DND-41 (cell line): ENCODE data around the gene CPN2.

ENCODE experiments used
- ATAC-seq: fragments of 200-7000 bp; cut with Tn5 transposase; 3 replicates; pipeline ENCODE4 v1.9.1; 2021; ENCODE audit warnings: low read depth; ENCODE audit not compliant: insufficient read depth
- DNase-seq: peaks from one replicate; pipeline ENCODE4 v3.0.0-alpha.2; 2020
- H2AFZ ChIP-seq: 2 replicates; pipeline ENCODE4 v1.6.0; 2012; ENCODE audit warnings: low read depth, low read length
- H3K27ac ChIP-seq: 2 replicates; pipeline ENCODE4 v1.5.1; 2012; ENCODE audit warnings: low read length, inconsistent platforms
- H3K27me3 ChIP-seq: fragments of 200-600 bp; sonication (generic); 2 replicates; pipeline ENCODE4 v1.6.0; 2012; ENCODE audit warnings: low read length, mild to moderate bottlenecking, inconsistent platforms; ENCODE audit not compliant: insufficient read depth, poor library complexity
- H3K36me3 ChIP-seq: 2 replicates; pipeline ENCODE4 v1.5.1; 2012; ENCODE audit warnings: low read length, inconsistent platforms; ENCODE audit not compliant: insufficient read depth
- H3K4me1 ChIP-seq: 2 replicates; pipeline ENCODE4 v1.5.1; 2012; ENCODE audit warnings: mild to moderate bottlenecking, low read length; ENCODE audit not compliant: insufficient read depth
- H3K4me2 ChIP-seq: 2 replicates; pipeline ENCODE4 v1.6.0; 2012; ENCODE audit warnings: mild to moderate bottlenecking, moderate library complexity, low read length, inconsistent platforms; ENCODE audit not compliant: insufficient read depth
- H3K4me3 ChIP-seq, 2 experiments: fragments of 200-600 bp in 1 of 2; shearing (Covaris generic) in 1 of 2; 2 replicates each; pipeline ENCODE4 v1.5.1; 2012 to 2016; ENCODE audit warnings: inconsistent platforms in 2 of 2, low read length in 2 of 2, mild to moderate bottlenecking in 2 of 2, low read depth in 1 of 2, moderate library complexity in 1 of 2
- H3K79me2 ChIP-seq: 2 replicates; pipeline ENCODE4 v1.6.0; 2012; ENCODE audit warnings: low read length, inconsistent platforms; ENCODE audit not compliant: insufficient read depth
- H3K9ac ChIP-seq: 2 replicates; pipeline ENCODE4 v1.6.0; 2012; ENCODE audit warnings: low read depth, mild to moderate bottlenecking, inconsistent platforms, low read length, moderate library complexity
- H3K9me3 ChIP-seq: 2 replicates; pipeline ENCODE4 v1.5.1; 2012; ENCODE audit warnings: low read length, moderate library complexity, mild to moderate bottlenecking, inconsistent platforms; ENCODE audit not compliant: insufficient read depth, severe bottlenecking
- H4K20me1 ChIP-seq: 2 replicates; pipeline ENCODE4 v1.6.0; 2012; ENCODE audit warnings: low read length; ENCODE audit not compliant: insufficient read depth
- CTCF ChIP-seq: IDR thresholded peaks from 2 replicates; pipeline ENCODE4 v1.5.1; 2012; ENCODE audit warnings: borderline replicate concordance, low read length, moderate library complexity, mild to moderate bottlenecking; ENCODE audit not compliant: poor library complexity, severe bottlenecking; ENCODE audit errors: extremely low read depth
- EZH2 ChIP-seq: IDR thresholded peaks from 3 replicates; pipeline ENCODE4 v1.6.1; 2012; ENCODE audit warnings: borderline replicate concordance, low read depth, mild to moderate bottlenecking, moderate library complexity, low read length, inconsistent platforms; ENCODE audit not compliant: severe bottlenecking

CPN2 gene

GRCh38 chr3:194306771-194307640 is 44.1 kb downstream of the CPN2 start:
- TF ChIP-seq EZH2 (no peak), CTCF (no peak)
- no peak overlapping the region for H2AFZ ChIP-seq
- H3K4me1 ChIP-seq: peaks cover 77% of the 10 kb centered on the region
- H3K4me2 ChIP-seq: peak overlapping the region; percentile 55
- H3K79me2 ChIP-seq: no peaks in the 10 kb centered on the region
- no peaks in the 10 kb centered on the region for H4K20me1 ChIP-seq
- DNase-seq (peak; percentile 49), ATAC-seq (no peak)
- peaks cover 22% of the 10 kb centered on the region for H3K9me3 ChIP-seq
- H3K27ac ChIP-seq: peak overlapping the region; percentile 96
- peak overlapping the region; percentile 44 for H3K9ac ChIP-seq
- H3K4me3 ChIP-seq: peak overlapping the region in 1 of 2 experiments; percentile 16; a peak in 2 of 4 replicates
- no peaks in the 10 kb centered on the region for H3K27me3 ChIP-seq
- no peaks in the 10 kb centered on the region for H3K36me3 ChIP-seq

- Histone ChIP-seq H3K27me3 (no peaks in the 10 kb centered on the region), H3K9me3 (peaks cover 22% of the 10 kb centered on the region), H3K36me3 (no peaks in the 10 kb centered on the region), H3K9ac (peak overlapping the region; percentile 58), H3K4me2 (peak overlapping the region; percentile 48), H3K4me3 (peak overlapping the region in 1 of 2 experiments; percentile 25; a peak in 1 of 4 replicates), H2AFZ (no peak overlapping the region), H4K20me1 (no peaks in the 10 kb centered on the region), H3K79me2 (no peaks in the 10 kb centered on the region), H3K4me1 (peaks cover 78% of the 10 kb centered on the region), H3K27ac (peak overlapping the region; percentile 96)
- ATAC-seq: peak; percentile 82
- TF ChIP-seq CTCF (no peak), EZH2 (no peak)
- DNase-seq: peak; percentile 98
Observed at GRCh38 chr3:194306109-194306686, 44.9 kb downstream of the CPN2 start.

GRCh38 chr3:194305356-194306108 is 45.6 kb downstream of the CPN2 start:
- H3K27ac ChIP-seq: peak overlapping the region; percentile 96
- H2AFZ ChIP-seq: no peak overlapping the region
- peak overlapping the region in 1 of 2 experiments; percentile 25; a peak in 1 of 4 replicates for H3K4me3 ChIP-seq

More at GRCh38 chr3:194305356-194306108, 45.6 kb downstream of the CPN2 start:
- ATAC-seq (peak; percentile 48), DNase-seq (peak; percentile 84)
- peak overlapping the region; percentile 58 for H3K9ac ChIP-seq
- H3K4me2 ChIP-seq: peak overlapping the region; percentile 48
- no peaks in the 10 kb centered on the region for H3K36me3 ChIP-seq
- H3K9me3 ChIP-seq: peaks cover 22% of the 10 kb centered on the region
- TF ChIP-seq EZH2 (no peak), CTCF (no peak)
- no peaks in the 10 kb centered on the region for H3K79me2 ChIP-seq
- H3K4me1 ChIP-seq: peaks cover 85% of the 10 kb centered on the region
- no peaks in the 10 kb centered on the region for H4K20me1 ChIP-seq
- H3K27me3 ChIP-seq: no peaks in the 10 kb centered on the region
